ENCODE results near the gene CRAT. TPM values are rescaled to one million over a fixed set of nuclear protein-coding genes. Genes with fewer than 3 reads are reported as not detected.

Gene CRAT
- total RNA-seq, result 15.0 TPM
- polyA plus RNA-seq, result 70.7 TPM

DNA sequence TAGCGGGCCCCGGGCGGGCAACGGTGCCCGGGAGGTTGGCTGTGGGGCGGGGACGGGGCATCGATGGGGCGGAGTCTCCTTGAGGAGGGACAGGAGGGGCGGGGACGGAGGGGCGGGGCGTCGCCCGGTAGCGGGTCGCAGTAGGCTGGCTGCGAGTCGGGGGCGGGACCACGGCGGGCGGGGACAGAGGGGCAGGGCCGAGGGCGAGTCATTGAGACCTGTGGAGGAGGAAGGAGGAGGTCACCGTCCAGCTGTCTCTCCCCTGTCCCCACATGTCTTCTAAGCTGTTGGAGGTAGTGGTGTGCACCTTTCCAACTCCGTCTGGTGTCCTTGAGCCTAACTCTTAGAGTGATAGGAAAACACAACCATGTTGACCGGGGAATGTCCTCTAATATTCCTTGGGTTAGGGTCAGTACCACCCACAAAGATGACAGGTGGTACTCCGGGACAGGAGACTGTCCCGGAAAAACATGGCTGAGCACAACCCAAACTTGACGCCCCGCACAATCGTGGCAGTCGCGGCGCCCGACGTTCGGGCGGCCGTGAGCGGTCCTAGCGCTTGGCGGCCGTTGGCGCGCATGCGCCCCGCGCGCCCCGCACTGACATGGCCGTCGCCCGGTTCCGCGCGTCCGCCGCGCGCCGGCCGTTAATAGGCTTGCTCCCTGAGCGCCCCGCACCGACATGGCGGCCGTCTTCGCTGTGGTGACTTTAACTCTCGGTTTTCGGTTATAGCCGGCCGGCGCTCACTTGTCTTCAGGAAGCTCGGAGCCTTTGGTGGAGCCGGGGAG is at the start of gene CRAT, which contains the start of gene PTPA:
Gene CRAT, minus strand, starts transcription at position 54 of the 788 bp plus-strand sequence. CDS start 284 bp downstream, outside the sequence.
Gene PTPA, plus strand, starts transcription at position 676 of the 788 bp plus-strand sequence. CDS start 186 bp downstream, outside the sequence.
- under 1% methylated on average over 77 of the region's 77 CpGs for WGBS
- H3K36me3 ChIP-seq (ENCODE audit: insufficient read depth), result no peaks in the 10 kb centered on the region
- H3K27ac ChIP-seq (ENCODE audit: low read depth), result peak within 1 kb of the TSS; percentile 89
- H3K4me1 ChIP-seq (ENCODE audit: insufficient read depth), result peaks cover 2% of the 10 kb centered on the region
- H3K4me3 ChIP-seq (ENCODE audit: low read depth, low read length), result peak within 1 kb of the TSS; percentile 85
- peak; percentile 83 for DNase-seq (ENCODE audit: extremely low spot score)

DNA sequence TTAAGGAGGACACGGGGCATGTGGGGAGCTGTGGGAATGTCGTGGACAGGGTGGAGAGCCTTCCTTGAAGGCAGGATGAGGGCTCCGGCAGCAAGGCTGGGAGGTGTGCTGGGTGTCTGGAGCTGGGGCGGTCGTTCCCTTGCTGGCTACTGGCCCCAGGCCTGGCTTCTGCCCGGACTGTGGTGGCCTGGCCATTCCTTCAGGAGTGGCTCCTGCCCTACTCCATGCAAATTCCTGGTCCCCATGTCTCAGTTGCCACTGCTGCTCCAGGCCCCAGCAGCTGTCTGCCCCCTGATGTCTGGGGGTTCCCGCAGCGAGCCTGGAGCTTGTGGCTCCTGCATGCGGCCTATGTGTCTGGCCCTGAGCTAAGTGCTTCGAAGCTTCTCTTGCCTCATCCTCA is 45.6 kb upstream of the CRAT start:
- H3K36me3 ChIP-seq (ENCODE audit: insufficient read depth), result no peaks in the 10 kb centered on the region
- WGBS, result 88% methylated on average over 10 of the region's 10 CpGs
- no peak overlapping the region for H3K27ac ChIP-seq (ENCODE audit: low read depth)
- no peak for DNase-seq (ENCODE audit: extremely low spot score)
- no peaks in the 10 kb centered on the region for H3K4me1 ChIP-seq (ENCODE audit: insufficient read depth)
- H3K4me3 ChIP-seq (ENCODE audit: low read depth, low read length), result no peak overlapping the region

DNA sequence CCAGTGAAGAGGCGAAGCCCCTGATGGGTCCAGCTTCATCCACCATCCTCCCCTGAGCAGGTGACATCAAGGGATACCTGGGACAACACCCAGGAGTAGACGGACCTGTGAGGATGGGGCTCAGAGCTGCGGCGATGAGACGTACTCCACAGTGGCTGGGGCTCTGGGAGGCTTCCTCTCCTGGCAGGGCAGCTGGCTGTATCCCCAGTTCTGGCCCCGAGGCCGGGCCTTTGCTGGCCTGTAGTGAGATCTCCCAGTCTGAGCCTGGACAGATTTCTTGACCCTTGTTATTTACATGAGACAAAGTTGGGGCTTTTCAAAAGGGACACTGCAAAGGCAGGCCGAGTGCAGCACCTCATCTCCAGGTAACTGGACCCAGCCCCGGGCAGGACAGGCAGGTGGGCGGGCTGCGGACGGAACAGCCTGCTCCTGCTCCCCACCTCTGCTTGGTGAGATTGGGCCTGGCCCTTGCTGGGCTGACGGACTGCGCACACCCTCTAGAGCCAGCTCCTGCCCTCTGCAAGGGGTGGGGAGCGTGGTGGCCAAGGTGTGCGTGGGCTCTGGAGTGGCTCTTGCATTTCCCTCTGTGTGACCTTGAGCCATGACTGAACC is 44.4 kb upstream of the CRAT start:
- Histone ChIP-seq H3K27ac (ENCODE audit: low read depth) (no peak overlapping the region), H3K4me3 (ENCODE audit: low read depth, low read length) (no peak overlapping the region), H3K4me1 (ENCODE audit: insufficient read depth) (no peaks in the 10 kb centered on the region), H3K36me3 (ENCODE audit: insufficient read depth) (no peaks in the 10 kb centered on the region)
- no peak for DNase-seq (ENCODE audit: extremely low spot score)
- WGBS, result 83% methylated on average over 16 of the region's 16 CpGs

DNA sequence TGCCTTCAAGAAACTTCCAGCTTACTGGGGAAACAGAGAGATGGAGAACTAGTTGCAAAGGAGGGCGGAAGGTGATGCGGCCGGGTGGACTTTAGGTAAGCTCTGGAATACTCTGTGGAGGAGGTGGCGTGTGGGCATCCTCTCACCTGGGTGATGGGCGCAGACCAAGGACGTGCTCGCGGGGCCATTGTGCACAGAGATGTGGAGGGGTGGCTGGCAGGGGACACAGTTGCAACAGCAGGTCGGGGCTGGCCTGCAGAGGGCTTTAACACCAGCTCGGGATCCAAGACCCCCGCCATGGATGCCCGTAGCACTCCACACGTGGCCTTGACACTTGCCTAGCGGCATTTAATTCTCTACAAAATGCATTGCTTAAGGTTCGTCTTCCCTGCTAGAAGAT is 40.9 kb upstream of the CRAT start:
- no peak for DNase-seq (ENCODE audit: extremely low spot score)
- H3K4me3 ChIP-seq (ENCODE audit: low read depth, low read length), result no peak overlapping the region
- WGBS, result 89% methylated on average over 15 of the region's 15 CpGs
- no peaks in the 10 kb centered on the region for H3K4me1 ChIP-seq (ENCODE audit: insufficient read depth)
- H3K27ac ChIP-seq (ENCODE audit: low read depth), result no peak overlapping the region
- H3K36me3 ChIP-seq (ENCODE audit: insufficient read depth), result no peaks in the 10 kb centered on the region

DNA sequence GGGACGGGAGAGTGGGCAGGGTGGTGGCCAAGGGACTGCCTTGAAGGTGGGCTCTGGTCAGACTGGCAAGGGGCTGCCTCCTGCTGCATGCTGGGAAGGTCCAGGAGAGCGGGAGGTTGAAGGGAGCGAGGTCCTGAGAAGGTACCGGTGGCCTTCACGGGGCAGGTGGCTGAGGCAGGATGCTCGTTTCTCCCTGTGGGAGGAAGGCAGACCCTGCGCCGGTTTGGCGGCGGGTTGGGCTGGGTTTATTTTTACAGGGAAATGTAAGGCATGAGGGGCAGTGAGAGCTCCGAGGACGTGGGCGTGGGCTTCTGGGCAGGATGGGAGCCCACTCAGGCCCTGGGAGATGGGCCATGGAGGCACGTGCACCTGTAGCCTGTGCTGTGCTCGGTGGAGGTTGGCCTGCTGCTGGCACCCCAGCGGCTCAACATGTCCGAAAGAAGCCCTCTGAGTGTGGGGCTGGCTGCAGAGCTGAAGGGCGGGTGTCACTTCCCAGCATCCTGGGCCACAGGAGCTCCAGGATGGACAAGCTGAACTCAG is 40.1 kb upstream of the CRAT start:
- H3K36me3 ChIP-seq (ENCODE audit: insufficient read depth), result no peaks in the 10 kb centered on the region
- H3K4me3 ChIP-seq (ENCODE audit: low read depth, low read length), result no peak overlapping the region
- WGBS, result 84% methylated on average over 18 of the region's 18 CpGs
- H3K4me1 ChIP-seq (ENCODE audit: insufficient read depth), result no peaks in the 10 kb centered on the region
- no peak overlapping the region for H3K27ac ChIP-seq (ENCODE audit: low read depth)
- no peak for DNase-seq (ENCODE audit: extremely low spot score)

DNA sequence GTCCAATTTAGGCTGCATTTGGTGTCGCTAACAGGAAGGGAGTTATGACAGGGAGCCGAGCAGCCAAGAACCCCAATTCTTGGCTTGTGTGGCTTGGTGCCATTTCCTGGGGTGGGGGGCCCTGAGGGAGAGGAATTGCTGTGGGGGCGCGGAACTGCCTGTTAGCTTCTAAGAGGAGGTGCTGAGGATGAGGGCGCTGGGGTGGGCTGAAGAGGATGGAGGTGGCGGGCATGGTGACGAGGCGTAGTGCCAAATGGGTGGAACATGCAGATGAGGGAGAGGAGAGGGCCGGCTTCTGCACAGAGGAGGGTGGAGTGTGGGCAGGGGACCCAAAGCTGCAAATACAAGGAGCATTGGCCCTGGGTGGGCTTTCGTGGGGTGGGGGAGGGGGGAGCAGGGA is 39.5 kb upstream of the CRAT start:
- no peak for DNase-seq (ENCODE audit: extremely low spot score)
- no peaks in the 10 kb centered on the region for H3K4me1 ChIP-seq (ENCODE audit: insufficient read depth)
- no peaks in the 10 kb centered on the region for H3K36me3 ChIP-seq (ENCODE audit: insufficient read depth)
- WGBS, result 77% methylated on average over 10 of the region's 10 CpGs
- H3K4me3 ChIP-seq (ENCODE audit: low read depth, low read length), result no peak overlapping the region
- H3K27ac ChIP-seq (ENCODE audit: low read depth), result no peak overlapping the region

DNA sequence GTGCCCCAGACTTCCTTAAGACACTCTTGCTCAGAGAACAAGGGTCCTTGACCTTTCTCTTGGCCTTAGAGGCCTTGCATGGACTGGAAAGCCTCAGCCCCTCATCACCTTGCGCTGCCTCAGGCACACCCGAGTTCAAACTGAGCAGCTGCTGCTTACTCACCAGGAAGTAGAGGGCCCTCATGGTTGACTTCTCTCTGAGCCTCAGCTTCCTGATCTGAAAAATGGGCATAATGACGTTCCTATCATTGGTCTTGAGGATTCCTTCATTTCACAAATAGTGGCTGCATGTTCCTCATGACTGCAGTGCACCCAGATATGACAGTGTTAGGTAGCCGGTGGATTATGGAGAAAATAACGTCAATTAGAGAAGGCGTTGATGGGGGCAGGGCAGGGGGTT is 38.8 kb upstream of the CRAT start:
- Histone ChIP-seq H3K27ac (ENCODE audit: low read depth) (no peak overlapping the region), H3K36me3 (ENCODE audit: insufficient read depth) (no peaks in the 10 kb centered on the region), H3K4me3 (ENCODE audit: low read depth, low read length) (no peak overlapping the region), H3K4me1 (ENCODE audit: insufficient read depth) (no peaks in the 10 kb centered on the region)
- 88% methylated on average over 6 of the region's 6 CpGs for WGBS
- DNase-seq (ENCODE audit: extremely low spot score), result no peak

DNA sequence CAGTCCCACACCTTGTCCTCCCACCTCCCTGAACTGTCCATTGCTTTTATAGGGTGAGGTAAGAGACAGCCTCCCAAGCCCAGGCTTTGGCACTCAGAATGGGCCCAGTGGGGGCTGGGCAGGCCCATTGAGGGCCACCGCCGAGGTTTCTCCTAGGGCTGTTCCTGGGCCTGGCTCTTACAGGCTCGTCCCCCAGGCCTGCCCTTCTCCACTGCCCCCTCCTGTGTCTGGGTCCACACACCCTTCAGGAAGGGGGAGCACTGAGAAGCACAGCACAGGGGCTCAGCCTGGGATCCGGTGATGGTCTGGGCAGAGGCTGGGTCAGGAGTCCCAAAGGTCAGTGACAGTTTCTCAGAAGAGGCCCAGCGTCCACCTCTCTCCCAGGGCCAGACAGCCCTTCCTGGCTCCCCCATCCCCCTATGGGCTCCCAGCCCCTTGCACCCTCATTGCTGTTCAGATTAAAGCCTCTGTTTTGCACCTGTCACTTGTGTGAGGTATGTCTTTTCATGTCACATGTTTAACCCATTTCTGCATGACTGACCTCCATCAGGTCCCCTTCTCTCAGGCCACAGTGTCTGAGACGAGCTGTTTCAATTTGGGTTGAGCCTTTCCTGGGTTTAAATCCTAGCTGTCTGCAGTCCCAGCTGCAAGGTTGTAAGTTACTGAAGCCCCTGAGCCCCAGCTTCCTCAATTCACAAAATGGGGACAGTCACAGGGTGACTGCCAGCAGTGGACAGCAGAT is 38.0 kb upstream of the CRAT start:
- no peaks in the 10 kb centered on the region for H3K36me3 ChIP-seq (ENCODE audit: insufficient read depth)
- H3K4me3 ChIP-seq (ENCODE audit: low read depth, low read length), result no peak overlapping the region
- no peaks in the 10 kb centered on the region for H3K4me1 ChIP-seq (ENCODE audit: insufficient read depth)
- no peak for DNase-seq (ENCODE audit: extremely low spot score)
- WGBS, result 72% methylated on average over 6 of the region's 6 CpGs
- H3K27ac ChIP-seq (ENCODE audit: low read depth), result no peak overlapping the region

DNA sequence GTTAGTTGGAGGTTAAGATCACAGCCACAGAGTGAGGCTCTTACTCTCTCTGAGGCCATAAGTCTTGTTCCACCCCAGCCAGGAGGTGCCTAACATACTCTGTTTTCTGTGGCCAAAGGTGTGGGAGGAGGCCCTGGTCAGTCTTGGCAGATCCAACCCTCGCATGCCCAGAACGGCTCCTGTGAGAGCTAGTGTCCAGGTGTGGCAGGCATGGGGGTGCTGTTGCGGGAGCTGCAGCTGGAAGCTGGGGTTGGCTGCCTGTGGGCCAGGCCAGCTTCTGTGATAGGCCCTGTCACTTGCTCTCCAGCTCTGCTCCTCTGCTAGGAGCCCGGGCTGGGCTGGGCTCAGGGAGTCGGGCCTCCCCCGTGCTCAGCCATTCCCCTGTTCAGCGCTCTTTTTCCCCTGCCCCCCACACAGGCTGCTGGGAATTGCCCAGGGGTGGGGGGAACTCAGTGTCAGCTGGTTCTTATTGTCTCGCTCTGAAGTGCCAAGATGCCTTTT is 35.9 kb upstream of the CRAT start:
- H3K27ac ChIP-seq (ENCODE audit: low read depth), result peak overlapping the region; percentile 80
- no peaks in the 10 kb centered on the region for H3K4me1 ChIP-seq (ENCODE audit: insufficient read depth)
- no peak for DNase-seq (ENCODE audit: extremely low spot score)
- no peak overlapping the region for H3K4me3 ChIP-seq (ENCODE audit: low read depth, low read length)
- no peaks in the 10 kb centered on the region for H3K36me3 ChIP-seq (ENCODE audit: insufficient read depth)
- WGBS, result 21% methylated on average over 8 of the region's 8 CpGs

DNA sequence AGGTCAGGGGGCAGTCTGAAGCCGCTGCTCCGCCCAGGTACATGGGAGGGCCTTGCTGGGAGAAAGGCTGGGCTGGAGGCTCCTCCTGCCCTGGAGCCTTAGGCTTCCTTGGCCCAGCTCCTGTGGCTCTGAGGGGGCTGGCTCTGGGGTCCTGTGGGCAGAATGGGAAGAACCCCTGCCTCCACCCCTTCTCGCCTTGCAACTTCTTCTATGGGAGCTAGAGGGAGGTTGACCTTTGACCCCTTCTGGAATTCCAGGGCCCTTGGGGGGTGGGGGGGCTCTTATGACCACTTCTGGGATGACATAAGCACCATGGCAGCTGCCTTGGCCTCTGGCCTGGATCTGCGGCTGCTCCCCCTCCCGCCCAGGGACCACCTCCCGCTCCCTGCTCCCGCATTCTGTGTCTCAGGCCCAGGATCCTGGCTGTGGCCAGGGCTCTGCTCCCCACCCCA is 35.3 kb upstream of the CRAT start:
- no peak for DNase-seq (ENCODE audit: extremely low spot score)
- WGBS, result 23% methylated on average over 7 of the region's 7 CpGs

DNA sequence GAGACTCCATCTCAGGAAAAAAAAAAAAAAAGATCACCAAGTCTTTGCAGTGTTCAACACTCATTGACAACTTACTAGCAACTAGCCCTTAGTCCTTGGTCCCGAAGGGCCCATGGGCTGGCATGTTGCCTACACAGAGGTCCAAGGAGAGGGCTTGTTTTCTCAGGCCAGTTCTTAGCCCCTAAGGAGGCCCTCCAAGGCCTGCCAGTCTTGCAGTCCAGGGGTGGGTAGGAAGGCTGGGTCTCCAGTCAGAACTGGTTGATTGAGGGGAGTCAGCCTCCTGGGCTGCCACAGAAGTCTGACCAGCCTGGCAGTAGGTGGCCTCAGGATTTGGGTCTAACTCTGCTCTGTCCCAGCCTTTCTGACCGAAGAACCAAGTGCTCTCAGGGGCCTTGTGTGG is 34.7 kb upstream of the CRAT start:
- 34% methylated on average over 2 of the region's 2 CpGs for WGBS
- H3K4me1 ChIP-seq (ENCODE audit: insufficient read depth), result no peaks in the 10 kb centered on the region
- DNase-seq (ENCODE audit: extremely low spot score), result no peak
- peak overlapping the region; percentile 83 for H3K27ac ChIP-seq (ENCODE audit: low read depth)
- no peaks in the 10 kb centered on the region for H3K36me3 ChIP-seq (ENCODE audit: insufficient read depth)
- no peak overlapping the region for H3K4me3 ChIP-seq (ENCODE audit: low read depth, low read length)

More for the DNA sequence above, 35.3 kb upstream of the CRAT start:
- Histone ChIP-seq H3K27ac (ENCODE audit: low read depth) (peak overlapping the region; percentile 83), H3K4me3 (ENCODE audit: low read depth, low read length) (no peak overlapping the region), H3K4me1 (ENCODE audit: insufficient read depth) (no peaks in the 10 kb centered on the region), H3K36me3 (ENCODE audit: insufficient read depth) (no peaks in the 10 kb centered on the region)

DNA sequence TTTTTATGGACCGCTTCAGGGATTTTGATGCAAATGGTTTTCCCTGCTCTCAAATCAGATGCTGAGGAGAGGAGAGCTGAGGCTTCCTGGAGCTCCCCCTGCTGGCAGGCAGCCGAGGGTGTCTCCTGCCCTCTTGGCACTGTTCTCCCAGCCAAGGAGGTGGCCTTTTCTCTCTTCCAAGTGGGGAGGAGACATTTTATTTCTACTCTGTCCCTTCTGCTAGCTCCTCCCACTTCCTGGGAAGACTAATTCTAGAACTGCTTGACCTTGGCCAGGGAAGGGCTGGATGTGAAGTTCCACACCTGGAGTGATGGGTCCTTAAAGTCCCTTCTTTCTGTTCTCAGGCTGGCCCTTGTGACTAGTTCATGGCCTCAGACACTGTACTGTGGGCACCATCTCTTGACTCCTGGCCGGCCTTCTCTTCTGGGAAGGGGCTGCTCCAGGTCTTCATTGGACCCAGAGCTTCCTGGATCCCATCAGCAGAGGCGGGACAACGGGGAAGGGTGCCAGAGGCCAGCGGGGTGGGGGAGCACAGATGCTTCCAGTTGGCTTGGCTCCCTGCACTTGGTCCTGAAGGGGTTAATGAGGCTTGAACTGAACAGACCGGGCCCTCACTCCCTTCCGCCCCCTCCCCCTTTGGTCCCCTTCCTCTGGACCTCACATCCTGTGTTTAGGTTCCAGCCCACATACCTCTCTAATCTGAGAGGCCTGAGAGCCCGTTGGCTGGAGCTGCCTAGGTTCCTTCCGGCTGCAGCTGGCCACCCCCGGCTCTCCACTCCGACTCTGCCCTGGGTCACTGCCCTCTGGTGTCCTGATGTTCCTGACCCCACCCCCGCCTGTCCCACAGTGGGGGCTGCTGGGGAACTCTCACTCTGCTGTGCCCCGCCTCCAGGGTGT is 32.7 kb upstream of the CRAT start:
- no peak for DNase-seq (ENCODE audit: extremely low spot score)
- WGBS, result 15% methylated on average over 14 of the region's 14 CpGs
- H3K4me3 ChIP-seq (ENCODE audit: low read depth, low read length), result no peak overlapping the region

More for the DNA sequence above, 32.7 kb upstream of the CRAT start:
- Histone ChIP-seq H3K27ac (ENCODE audit: low read depth) (peak overlapping the region; percentile 65), H3K4me1 (ENCODE audit: insufficient read depth) (no peaks in the 10 kb centered on the region), H3K36me3 (ENCODE audit: insufficient read depth) (no peaks in the 10 kb centered on the region)
